GM18499 (cell line): Measurements from ENCODE around the gene KDM4D.
"Not testable (repeated sequence)": the region's sequence is repeated elsewhere in the genome, so short reads cannot be mapped to it uniquely, and the experiment has no call there.

Experiments used
- ATAC-seq: cut with Tn5 transposase; IDR thresholded peaks from one replicate; pipeline ENCODE4 v1.9.1; 2021; ENCODE audit warnings: moderate number of reproducible peaks; ENCODE audit not compliant: insufficient read depth, unreplicated experiment

Gene KDM4D

GRCh38 chr11:94956963-94957362 lies 16.5 kb upstream of the KDM4D start:
- no peak for ATAC-seq

DNA sequence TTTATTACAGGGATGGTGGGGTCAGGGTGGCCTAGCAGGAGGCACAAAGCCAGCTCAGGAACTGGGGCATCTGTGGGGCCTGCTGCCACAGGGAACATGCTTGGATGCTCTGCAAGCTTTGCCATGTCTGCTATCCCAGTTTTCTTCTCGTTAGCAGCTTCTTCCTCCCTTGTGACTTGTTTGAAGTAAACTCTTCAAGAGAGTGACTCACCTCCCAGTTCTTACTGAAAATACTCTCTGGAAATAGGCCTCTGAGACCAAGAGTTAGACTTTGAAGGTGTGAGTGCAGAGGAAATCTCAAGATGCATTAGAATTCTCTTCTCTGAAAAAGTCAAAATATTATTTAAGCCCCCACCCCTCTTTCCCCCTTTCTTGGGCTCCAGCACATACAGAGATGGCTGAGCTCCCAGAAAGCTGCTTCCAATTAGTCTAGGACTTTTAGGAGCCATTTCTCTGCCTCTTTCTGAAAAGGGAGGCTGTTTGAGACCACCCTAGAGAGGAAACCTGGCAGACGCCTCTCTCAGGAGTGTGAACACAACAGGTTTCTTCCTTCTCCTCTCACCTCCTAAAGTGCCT lies 15.3 kb upstream of the KDM4D start:
- no peak for ATAC-seq

DNA sequence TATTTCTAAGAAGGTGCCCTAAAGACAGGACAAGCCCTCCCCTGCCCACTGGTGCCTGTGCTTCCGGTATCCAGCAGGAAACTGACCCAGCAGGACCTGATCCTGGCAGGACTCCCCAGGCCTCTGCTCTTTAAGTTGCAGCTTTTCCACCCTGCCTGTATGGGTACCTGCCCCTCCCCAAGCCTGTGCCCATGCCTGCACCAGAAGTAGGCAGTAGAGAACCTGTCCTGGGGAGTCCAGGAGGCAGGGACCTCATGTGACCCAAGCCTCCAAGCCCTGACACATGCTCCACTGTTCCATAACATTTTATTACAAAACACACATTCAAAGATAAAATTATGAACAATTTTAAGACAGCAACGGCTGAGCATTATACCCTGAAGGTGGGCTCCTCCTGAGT lies 14.3 kb upstream of the KDM4D start:
- no peak for ATAC-seq

DNA sequence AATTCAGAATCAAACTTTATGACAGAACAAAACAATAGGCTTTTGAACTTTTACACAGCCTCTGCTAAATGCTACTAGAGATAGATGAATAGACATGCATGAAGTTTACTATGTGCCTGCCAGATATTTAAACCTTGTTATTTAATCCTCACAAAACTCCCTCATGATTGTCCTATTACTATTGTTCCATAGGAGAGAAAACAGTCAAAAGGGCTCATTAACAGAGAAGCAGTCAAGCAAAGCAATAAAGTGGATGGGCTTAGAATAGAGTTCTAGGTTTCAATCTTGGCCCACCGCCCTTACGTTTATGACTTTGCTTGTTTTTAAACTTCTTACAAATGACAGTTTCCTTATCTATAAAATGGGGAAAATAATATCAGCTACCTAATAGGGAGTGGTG lies 13.0 kb upstream of the KDM4D start:
- ATAC-seq = no peak

GRCh38 chr11:94961255-94961654 lies 12.3 kb upstream of the KDM4D start:
- no peak for ATAC-seq

DNA sequence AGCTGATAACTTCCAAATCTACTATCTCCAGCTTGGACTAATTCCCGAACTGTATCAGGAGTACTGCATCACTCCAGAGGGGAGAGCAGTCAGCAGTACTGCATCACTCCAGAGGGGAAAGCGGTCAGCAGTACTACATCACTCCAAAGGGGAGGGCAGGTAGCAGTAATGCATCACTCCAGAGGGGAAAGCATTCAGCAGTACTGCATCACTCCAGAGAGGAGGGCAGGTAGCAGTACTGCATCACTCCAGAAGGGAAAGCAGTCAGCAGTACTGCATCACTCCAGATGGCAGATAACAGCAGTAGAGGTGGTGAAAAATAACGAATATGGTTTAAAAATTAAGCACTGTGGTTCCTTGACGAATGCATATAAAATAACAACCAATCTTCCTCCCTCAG lies 8.6 kb upstream of the KDM4D start:
- ATAC-seq = no peak

- ATAC-seq = no peak
Observed at GRCh38 chr11:94968334-94968958, 5.1 kb upstream of the KDM4D start.

DNA sequence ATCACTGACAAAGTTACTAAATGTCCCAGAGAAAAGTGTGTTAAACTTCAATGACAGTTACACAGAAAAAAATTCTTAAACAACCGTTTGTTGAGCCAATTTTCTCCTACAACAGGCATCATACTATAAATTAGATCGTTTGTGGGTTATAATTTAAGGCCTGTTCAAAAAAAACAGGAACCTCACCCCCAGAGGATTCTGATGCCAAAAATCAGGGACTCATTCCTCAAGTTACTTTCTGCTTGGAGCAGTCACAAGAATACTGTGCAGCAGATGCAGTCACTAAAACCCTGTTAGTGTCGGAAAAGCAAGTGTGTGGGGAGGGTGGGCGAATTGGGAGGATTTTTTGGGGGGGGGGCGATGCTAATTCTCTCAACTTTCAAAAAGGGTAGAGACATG lies 810 bp upstream of the KDM4D start:
- ATAC-seq = no peak

GRCh38 chr11:94974178-94974577 lies 669 bp downstream of the KDM4D start:
- ATAC-seq = no peak

DNA sequence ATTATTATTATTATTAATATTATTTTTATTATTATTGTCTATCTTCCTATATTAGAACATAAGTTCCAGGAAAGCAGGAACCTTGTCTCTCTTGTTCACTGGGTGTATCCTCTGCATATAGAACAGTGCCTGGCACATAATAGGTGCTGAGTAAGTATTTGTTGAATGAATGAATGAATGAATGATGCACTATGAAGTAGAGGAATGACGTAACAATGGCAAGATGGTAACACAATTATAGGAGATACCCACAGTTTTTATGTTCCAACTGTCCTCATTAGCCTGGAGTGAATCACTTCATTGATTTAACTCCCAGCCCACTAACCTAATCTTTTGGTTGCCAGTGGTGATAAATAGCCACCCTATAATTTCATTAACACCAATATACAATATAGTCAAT lies 2.1 kb downstream of the KDM4D start:
- ATAC-seq = no peak

- no peak for ATAC-seq
Observed at GRCh38 chr11:94987378-94987777, 13.9 kb downstream of the KDM4D start.

DNA sequence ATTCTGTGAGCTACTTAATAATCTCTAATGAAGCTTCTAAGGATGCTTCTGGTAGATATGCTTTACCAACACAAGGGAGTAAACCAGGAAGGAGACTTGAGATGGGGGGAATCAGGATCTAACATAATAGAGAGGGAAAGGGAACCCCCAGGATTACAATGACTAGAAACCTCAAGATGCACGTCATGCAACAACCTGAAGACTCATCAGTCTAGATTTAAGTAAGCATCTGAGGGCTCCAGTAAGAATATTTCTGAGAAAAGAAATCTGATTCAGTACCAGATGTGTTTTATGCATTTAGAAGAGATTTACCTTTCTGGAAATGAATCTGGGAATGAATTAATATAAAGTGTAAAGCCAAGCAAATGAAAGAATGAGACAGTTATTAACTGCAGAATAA lies 15.2 kb downstream of the KDM4D start:
- ATAC-seq = no peak

- ATAC-seq = no peak
Observed at GRCh38 chr11:94993400-94993943, 20.0 kb downstream of the KDM4D start.

DNA sequence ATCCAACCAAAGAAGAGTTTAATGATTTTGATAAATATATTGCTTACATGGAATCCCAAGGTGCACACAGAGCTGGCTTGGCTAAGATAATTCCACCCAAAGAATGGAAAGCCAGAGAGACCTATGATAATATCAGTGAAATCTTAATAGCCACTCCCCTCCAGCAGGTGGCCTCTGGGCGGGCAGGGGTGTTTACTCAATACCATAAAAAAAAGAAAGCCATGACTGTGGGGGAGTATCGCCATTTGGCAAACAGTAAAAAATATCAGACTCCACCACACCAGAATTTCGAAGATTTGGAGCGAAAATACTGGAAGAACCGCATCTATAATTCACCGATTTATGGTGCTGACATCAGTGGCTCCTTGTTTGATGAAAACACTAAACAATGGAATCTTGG lies 23.9 kb downstream of the KDM4D start:
- no peak for ATAC-seq

- ATAC-seq = no peak
Observed at GRCh38 chr11:94998285-94998684, 24.8 kb downstream of the KDM4D start.

GRCh38 chr11:95003716-95004115 lies 30.2 kb downstream of the KDM4D start:
- ATAC-seq = no peak

- ATAC-seq = no peak
Observed at GRCh38 chr11:95005642-95006041, 32.1 kb downstream of the KDM4D start.

- ATAC-seq = no peak
Observed at GRCh38 chr11:95011376-95011775, 37.9 kb downstream of the KDM4D start.

DNA sequence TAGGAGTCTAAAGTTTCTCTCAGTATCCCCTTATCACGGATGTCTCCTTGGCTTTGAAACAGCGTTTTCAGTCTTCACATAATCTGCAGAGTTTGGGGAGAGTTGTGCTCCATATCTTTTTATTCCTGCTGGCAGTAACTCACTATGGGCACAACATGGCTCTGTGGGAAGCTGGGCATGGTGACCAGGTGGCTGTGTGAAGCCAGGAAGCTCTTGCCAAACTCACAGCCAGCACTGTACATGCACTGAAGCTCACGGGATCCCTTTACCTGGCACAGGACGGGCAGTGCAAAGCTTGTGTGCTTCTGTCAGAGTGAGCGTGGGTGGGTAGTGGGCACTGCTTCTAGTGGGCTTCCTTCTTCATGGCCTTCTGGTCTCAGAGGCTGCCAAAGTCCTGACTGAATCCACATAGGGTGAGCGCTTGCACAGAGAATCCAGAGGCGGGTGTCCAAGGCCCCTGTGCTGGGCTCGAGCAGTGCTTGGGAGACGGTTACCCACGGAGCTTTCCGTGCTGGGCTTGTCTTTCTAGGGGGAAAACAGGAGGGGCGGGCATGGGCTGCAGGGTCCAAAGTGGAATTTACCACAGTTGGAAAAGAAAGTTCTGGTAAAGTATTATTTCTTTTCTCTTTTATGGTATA lies 40.8 kb downstream of the KDM4D start:
- ATAC-seq = no peak

DNA sequence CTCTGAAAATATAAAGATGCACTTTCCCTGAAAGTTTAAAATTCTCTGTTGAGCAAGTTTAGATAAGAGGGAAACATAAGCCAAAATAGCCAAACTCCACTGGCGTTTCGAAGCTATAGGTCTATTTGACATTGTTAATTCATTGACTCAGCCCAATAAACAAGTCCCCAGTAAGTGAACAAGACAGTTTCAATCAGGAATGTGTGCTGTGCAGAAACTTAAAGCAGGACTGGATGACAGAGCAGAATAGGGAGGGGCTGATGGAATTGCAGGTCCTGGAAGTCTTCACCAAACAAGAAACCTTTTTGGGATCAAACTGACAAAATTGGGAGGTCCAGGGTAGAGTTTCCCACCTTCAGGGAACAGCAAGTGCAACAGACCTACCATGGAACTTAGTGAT lies 42.6 kb downstream of the KDM4D start:
- no peak for ATAC-seq

- not testable (repeated sequence) for ATAC-seq
Observed at GRCh38 chr11:95021468-95021867, 48.0 kb downstream of the KDM4D start.

GRCh38 chr11:95024958-95025357 lies 51.4 kb downstream of the KDM4D start, which contains the start of gene KDM4E:
Gene KDM4E (plus strand): TSS chr11:95025258. CDS start chr11:95025558, 300 bp downstream.
- ATAC-seq = no peak
